Gastroesophageal sphincter (tissue), 3 donors: ENCODE data around the gene CELSR3.

Experiments used
- CTCF ChIP-seq, 4 experiments: fragments of 200-600 bp in 2 of 4; fragments of 450-650 bp in 2 of 4; sonication (generic) in 1 of 4; IDR thresholded peaks; one replicate each; pipeline ENCODE4 v1.5.1; 2017 to 2019; ENCODE audit warnings: antibody characterized with exemption in 4 of 4, mild to moderate bottlenecking in 2 of 4, moderate library complexity in 2 of 4
- EP300 ChIP-seq: sonication (generic); formaldehyde crosslinking; IDR thresholded peaks from one replicate; pipeline ENCODE4 v1.6.1; 2017; ENCODE audit warnings: antibody characterized with exemption, mild to moderate bottlenecking
- POLR2A ChIP-seq, 2 donors: fragments of 450-650 bp; IDR thresholded peaks; one replicate each; pipeline ENCODE4 v1.6.1; 2017; ENCODE audit warnings: antibody characterized with exemption in 2 of 2, mild to moderate bottlenecking in 2 of 2, moderate library complexity in 1 of 2
- POLR2AphosphoS5 ChIP-seq: sonication (generic); formaldehyde crosslinking; IDR thresholded peaks from one replicate; pipeline ENCODE4 v1.6.1; 2017; ENCODE audit warnings: antibody characterized with exemption

GRCh38 chr3:48596676-48597407 lies 65.8 kb downstream of the CELSR3 start:
- no peak for TF ChIP-seq CTCF (IDR thresholded peaks at IDR 0.05)
- no peak for TF ChIP-seq POLR2A (IDR thresholded peaks at IDR 0.05)
- no peak for TF ChIP-seq POLR2AphosphoS5
- no peak for TF ChIP-seq EP300
